Gastroesophageal sphincter (tissue), 4 donors: ENCODE data around the gene FLYWCH1. TPM values are rescaled to one million over a fixed set of nuclear protein-coding genes. Genes with fewer than 3 reads are reported as not detected.

Source experiments
- ATAC-seq: fragments of 150-250 bp; one replicate; pipeline ENCODE4 v1.9.1; 2016; ENCODE audit warnings: mild to moderate bottlenecking, moderate library complexity
- H3K27ac ChIP-seq, 4 donors: fragments of 200-600 bp; sonication (generic) in 3 of 4; 1 replicate in 3 of 4; 2 replicates in 1 of 4; pipeline ENCODE4 v1.5.1; 2016 to 2019
- H3K27me3 ChIP-seq: fragments of 200-600 bp; sonication (generic); one replicate; pipeline ENCODE4 v1.5.1; 2019
- H3K36me3 ChIP-seq, 2 donors: fragments of 200-600 bp; sonication (generic); one replicate each; pipeline ENCODE4 v1.5.1; 2019; ENCODE audit warnings: control low read depth in 1 of 2
- H3K4me1 ChIP-seq, 3 donors: fragments of 200-600 bp; sonication (generic); 1 replicate in 2 of 3; 2 replicates in 1 of 3; pipeline ENCODE4 v1.5.1; 2016 to 2019; ENCODE audit warnings: control low read depth in 2 of 3
- H3K4me3 ChIP-seq, 2 donors: fragments of 200-600 bp; sonication (generic); one replicate each; pipeline ENCODE4 v1.5.1; 2019; ENCODE audit warnings: mild to moderate bottlenecking in 1 of 2, moderate library complexity in 1 of 2
- H3K9me3 ChIP-seq, 3 donors: fragments of 200-600 bp; sonication (generic); one replicate each; pipeline ENCODE4 v1.5.1; 2017 to 2019; ENCODE audit warnings: control low read depth in 2 of 3
- EP300 ChIP-seq: sonication (generic); formaldehyde crosslinking; IDR thresholded peaks from one replicate; pipeline ENCODE4 v1.6.1; 2017; ENCODE audit warnings: antibody characterized with exemption, mild to moderate bottlenecking
- POLR2A ChIP-seq, 2 donors: fragments of 450-650 bp; IDR thresholded peaks; one replicate each; pipeline ENCODE4 v1.6.1; 2017; ENCODE audit warnings: antibody characterized with exemption in 2 of 2, mild to moderate bottlenecking in 2 of 2, moderate library complexity in 1 of 2
- POLR2AphosphoS5 ChIP-seq: sonication (generic); formaldehyde crosslinking; IDR thresholded peaks from one replicate; pipeline ENCODE4 v1.6.1; 2017; ENCODE audit warnings: antibody characterized with exemption
- WGBS, 2 donors: methylation state at CpG; one replicate each; pipeline ENCODE4 v1.1.5; 2018; ENCODE audit warnings: low coverage in 1 of 2; 5-methylcytosine and 5-hydroxymethylcytosine counted together
- total RNA-seq, 4 donors: library from RNA; depleted of rRNA; stranded (reverse); fragments of >200 nt; gene quantifications; one replicate each; pipeline ENCODE4 v1.1.0, GENCODE V29; 2016
- TF ChIP-seq, protein P1 (sequence below), 4 experiments: fragments of 200-600 bp in 2 of 4; fragments of 450-650 bp in 2 of 4; sonication (generic) in 1 of 4; IDR thresholded peaks; one replicate each; pipeline ENCODE4 v1.5.1; 2017 to 2019; ENCODE audit warnings: antibody characterized with exemption in 4 of 4, mild to moderate bottlenecking in 2 of 4, moderate library complexity in 2 of 4

FLYWCH1 gene
- total RNA-seq, 4 donors from 2014 or later: 34.5 to 66.5 (median 51.2) TPM

DNA sequence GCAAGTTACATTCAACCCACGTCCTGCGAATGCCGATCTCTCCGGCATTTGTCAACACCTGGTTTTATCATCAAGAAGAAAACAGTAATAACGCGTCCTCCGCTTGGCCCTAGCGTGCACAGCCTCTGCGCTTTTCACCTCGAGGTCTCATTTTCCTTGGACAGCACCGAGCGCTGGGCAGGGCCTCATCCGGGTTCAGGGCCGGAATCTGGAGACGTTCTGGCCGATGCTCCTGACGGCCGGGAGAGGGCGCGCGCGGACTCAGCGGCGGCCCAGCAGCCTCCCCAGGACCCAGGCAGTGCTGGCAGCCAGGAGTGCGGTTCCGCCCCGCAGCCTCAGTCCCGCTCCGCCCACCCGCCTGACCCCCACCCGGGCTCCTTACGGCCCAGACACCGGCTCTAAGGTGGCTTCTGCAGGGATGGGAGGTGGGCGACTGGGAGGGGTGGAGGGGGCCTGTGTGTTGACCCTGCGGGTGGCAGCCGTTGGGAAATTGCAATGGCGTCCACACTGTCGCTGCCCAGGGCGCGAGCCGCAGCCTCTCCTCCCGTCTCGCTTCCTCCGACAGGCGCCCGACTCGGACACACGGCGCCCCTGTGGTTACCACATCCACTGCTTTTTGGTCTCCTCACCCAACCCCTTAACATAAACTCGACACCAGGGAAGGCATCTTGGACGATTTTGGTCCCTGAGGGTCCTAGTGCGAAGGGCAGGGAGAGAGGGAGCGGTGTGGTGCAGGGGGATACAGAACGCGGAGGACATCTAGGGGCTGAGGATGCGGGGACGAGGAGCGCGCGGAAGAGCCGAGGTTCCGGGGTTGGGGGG lies 7.4 kb upstream of the FLYWCH1 start:
- TF ChIP-seq, protein P1, sequence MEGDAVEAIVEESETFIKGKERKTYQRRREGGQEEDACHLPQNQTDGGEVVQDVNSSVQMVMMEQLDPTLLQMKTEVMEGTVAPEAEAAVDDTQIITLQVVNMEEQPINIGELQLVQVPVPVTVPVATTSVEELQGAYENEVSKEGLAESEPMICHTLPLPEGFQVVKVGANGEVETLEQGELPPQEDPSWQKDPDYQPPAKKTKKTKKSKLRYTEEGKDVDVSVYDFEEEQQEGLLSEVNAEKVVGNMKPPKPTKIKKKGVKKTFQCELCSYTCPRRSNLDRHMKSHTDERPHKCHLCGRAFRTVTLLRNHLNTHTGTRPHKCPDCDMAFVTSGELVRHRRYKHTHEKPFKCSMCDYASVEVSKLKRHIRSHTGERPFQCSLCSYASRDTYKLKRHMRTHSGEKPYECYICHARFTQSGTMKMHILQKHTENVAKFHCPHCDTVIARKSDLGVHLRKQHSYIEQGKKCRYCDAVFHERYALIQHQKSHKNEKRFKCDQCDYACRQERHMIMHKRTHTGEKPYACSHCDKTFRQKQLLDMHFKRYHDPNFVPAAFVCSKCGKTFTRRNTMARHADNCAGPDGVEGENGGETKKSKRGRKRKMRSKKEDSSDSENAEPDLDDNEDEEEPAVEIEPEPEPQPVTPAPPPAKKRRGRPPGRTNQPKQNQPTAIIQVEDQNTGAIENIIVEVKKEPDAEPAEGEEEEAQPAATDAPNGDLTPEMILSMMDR (IDR thresholded peaks at IDR 0.05): peak in 3 of 4 experiments; percentile 88 to 97 (median 92)
- peak; percentile 24 for TF ChIP-seq POLR2AphosphoS5
- TF ChIP-seq POLR2A (IDR thresholded peaks at IDR 0.05): peak; percentile 20 to 23
- no peak for TF ChIP-seq EP300
- Histone ChIP-seq H3K4me3 (peak overlapping the region; percentile 55 to 57), H3K27me3 (no peaks in the 10 kb centered on the region), H3K4me1 (peaks cover 0 to 28% (median 9%) of the 10 kb centered on the region in 3 donors), H3K9me3 (no peaks in the 10 kb centered on the region), H3K36me3 (peaks cover 0 to 18% of the 10 kb centered on the region in 2 donors), H3K27ac (peak overlapping the region; percentile 80 to 91 (median 89))
- ATAC-seq: peak; percentile 60
- WGBS, 2 donors: 0 to 3% methylated on average over 9 to 23 of the region's 62 CpGs

DNA sequence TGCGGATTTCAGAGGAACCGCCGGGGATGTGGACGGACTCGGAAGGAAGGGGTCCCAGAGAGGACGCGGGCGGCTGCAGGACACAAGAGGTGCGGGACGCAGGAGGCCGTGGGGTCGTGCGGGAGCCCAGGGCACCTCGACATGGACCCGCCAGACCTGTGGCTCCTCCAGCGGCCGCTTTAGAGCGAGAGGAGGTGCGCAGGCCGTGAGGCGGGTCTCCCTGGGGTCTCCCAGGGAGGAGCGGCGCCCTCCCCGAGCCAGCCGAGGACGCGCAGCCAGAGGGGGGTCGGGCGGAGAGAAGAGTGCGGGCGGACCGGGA lies 6.8 kb upstream of the FLYWCH1 start:
- Histone ChIP-seq H3K9me3 (no peaks in the 10 kb centered on the region), H3K27ac (peak overlapping the region; percentile 80 to 91 (median 89)), H3K27me3 (no peaks in the 10 kb centered on the region), H3K36me3 (peaks cover 0 to 13% of the 10 kb centered on the region in 2 donors), H3K4me3 (peak overlapping the region; percentile 55 to 57), H3K4me1 (peaks cover 0 to 28% (median 9%) of the 10 kb centered on the region in 3 donors)
- no peak for ATAC-seq
- TF ChIP-seq POLR2AphosphoS5: no peak
- no peak for TF ChIP-seq POLR2A (IDR thresholded peaks at IDR 0.05)
- TF ChIP-seq, protein P1 (IDR thresholded peaks at IDR 0.05): peak in 1 of 4 experiments; percentile 23
- TF ChIP-seq EP300: no peak
- 0% methylated on average over 10 to 15 of the region's 32 CpGs for WGBS, 2 donors

DNA sequence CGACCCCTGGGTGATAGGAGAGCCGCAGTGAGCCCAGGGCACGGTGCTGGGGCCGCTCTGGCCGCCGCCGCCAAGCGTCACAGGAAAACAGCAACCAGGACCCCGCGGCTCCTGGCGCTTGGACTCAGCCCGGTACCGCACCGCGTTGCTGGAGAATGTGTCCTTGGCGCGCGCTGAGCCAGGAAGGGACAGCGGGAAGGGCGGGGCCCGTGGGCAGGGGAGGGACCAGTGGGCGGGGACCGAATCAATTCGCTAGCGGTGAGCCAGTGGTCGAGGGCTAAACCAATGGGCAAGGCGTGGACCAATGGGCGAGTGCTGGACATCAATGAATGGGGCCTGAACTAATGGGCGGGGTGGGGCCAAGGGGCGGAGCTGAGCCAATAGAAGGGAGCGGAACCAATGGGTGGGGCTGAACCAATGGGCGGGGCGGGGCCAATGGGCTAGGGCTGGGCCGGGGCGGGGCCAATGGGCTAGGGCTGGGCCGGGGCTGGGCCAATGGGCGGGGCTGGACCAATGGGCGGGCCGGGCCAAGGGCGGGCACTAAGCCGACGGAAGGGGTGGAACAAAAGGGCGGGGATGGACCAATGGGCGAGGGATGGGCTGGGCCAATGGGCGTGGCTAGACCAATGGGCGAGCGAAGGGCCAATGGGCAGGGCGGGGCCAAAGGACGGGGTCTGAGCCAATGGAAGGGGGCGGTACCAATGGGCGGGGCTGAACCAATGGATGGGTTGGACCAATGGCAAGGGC lies 6.3 kb upstream of the FLYWCH1 start:
- WGBS, 2 donors: 0% methylated on average over 5 to 7 of the region's 51 CpGs
- TF ChIP-seq POLR2AphosphoS5 (peak; percentile 99), POLR2A (IDR thresholded peaks at IDR 0.05) (peak; percentile 97), EP300 (no peak)
- TF ChIP-seq, protein P1 (IDR thresholded peaks at IDR 0.05): peak in 1 of 4 experiments; percentile 3
- ATAC-seq: peak; percentile 93
- Histone ChIP-seq H3K27me3 (no peaks in the 10 kb centered on the region), H3K27ac (peak overlapping the region; percentile 80 to 91 (median 89)), H3K36me3 (peaks cover 0 to 7% of the 10 kb centered on the region in 2 donors), H3K4me1 (peaks cover 0 to 28% (median 9%) of the 10 kb centered on the region in 3 donors), H3K9me3 (no peaks in the 10 kb centered on the region), H3K4me3 (peak overlapping the region; percentile 55 to 57)

DNA sequence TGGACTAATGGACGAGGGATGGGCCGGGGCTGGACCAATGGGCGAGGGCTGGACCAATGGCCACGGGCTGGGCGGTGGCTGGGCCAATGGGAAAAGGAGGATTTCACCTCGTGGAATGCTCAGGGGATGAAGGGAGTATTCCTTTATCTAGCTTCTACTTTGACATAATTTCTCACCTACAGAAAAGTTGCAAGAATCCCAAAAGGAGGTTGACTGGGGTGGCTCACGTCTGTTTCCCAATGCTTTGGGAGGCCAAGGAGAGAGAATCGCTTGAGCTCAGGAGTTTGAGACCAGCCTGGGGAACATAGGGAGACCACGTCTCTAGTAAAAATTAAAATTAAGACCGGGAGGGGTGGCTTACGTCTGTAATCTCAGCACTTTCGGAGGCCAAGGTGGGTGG lies 5.7 kb upstream of the FLYWCH1 start:
- 6 to 34% methylated on average over 7 to 12 of the region's 12 CpGs for WGBS, 2 donors
- no peak for ATAC-seq
- Histone ChIP-seq H3K27ac (peak overlapping the region; percentile 40 to 91 (median 80)), H3K27me3 (no peaks in the 10 kb centered on the region), H3K4me1 (peaks cover 0 to 29% (median 9%) of the 10 kb centered on the region in 3 donors), H3K9me3 (no peaks in the 10 kb centered on the region), H3K4me3 (no peak overlapping the region), H3K36me3 (peaks cover 0 to 2% of the 10 kb centered on the region in 2 donors)
- TF ChIP-seq POLR2AphosphoS5: no peak
- TF ChIP-seq EP300: no peak
- no peak for TF ChIP-seq POLR2A (IDR thresholded peaks at IDR 0.05)
- TF ChIP-seq, protein P1 (IDR thresholded peaks at IDR 0.05): no peak
